ENCODE data around the gene PDE5A. TPM values are rescaled to one million over a fixed set of nuclear protein-coding genes. Genes with fewer than 3 reads are reported as not detected.

Gene PDE5A
- polyA plus RNA-seq, 1 of the 3 experiments (the other 2 are of a cell fraction): 6.4 TPM

DNA sequence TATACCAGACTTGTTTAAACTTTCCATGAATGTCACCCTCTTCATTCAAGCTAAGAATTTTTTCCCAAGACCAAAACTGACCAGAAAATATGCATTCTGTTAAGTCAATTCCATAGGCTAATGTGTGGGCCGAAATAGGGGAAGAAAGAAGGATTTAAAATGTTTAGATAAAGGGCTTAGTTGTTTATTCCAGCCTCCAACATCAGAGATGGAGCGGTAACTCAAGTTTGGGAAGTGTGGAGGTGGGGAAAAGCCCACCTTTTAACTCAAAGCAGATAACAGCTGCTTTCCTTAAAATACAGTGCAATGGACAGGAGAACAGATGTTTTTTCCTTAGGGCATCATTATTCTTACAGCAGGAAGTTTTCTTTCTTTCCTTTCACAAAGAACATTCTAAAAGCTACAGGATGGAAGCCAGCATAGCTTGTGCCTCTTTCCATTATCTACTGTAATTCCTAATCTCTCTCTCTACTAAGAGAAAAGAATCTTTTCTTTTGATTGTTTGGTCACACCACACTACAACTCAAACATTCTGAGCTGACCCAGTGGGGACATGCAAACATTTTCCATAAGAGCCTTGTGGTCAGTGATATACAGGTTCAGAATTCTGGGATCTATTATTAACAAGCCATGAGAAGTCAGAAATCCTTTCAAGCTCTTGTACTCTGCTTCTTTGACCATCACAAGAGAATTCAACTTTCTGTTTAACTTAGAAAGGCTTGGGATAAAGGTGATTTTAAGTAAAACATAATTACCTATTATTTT, 101.6 kb downstream of the PDE5A start:
- DNase-seq: no peak
- peak overlapping the region; percentile 71; the same call in 1 of the 2 replicates for H3K4me2 ChIP-seq
- no peak overlapping the region for H3K9ac ChIP-seq

More for the DNA sequence above, 101.6 kb downstream of the PDE5A start:
- peaks cover 3% of the 10 kb centered on the region; the same call in 1 of the 2 replicates for H3K79me2 ChIP-seq (ENCODE audit: insufficient read depth)
- H3F3A ChIP-seq (replicated peaks; ENCODE audit: insufficient read depth): peaks cover 40% of the 10 kb centered on the region
- 98% methylated on average over 2 of the region's 2 CpGs for WGBS (ENCODE audit: low lambda C conversion rate)
- H3K9me3 ChIP-seq: no peaks in the 10 kb centered on the region
- ChIA-PET POLR2A (no interaction called here), CTCF (interaction anchor here (0.7 to 1.6 kb wide), 3 partner anchors 21 to 102 kb away, joined by 4 to 6 read pairs (median 4); partner anchors contain the start of gene PDE5A)
- H4K20me1 ChIP-seq (ENCODE audit: insufficient read depth): no peaks in the 10 kb centered on the region
- H3K4me3 ChIP-seq (ENCODE audit: low read depth in 2 of 2, low read length in 1 of 2): no peak overlapping the region
- H3K36me3 ChIP-seq (replicated peaks in 1 of 2; ENCODE audit: control insufficient read depth in 1 of 2, insufficient read depth in 2 of 2, low read length in 1 of 2): peaks cover 7 to 15% of the 10 kb centered on the region in 2 experiments
- TF ChIP-seq ZBTB33 (IDR thresholded peaks at IDR 0.05; ENCODE audit: borderline replicate concordance, low read depth): no peak
- TF ChIP-seq MXI1 (IDR thresholded peaks at IDR 0.05; ENCODE audit: low read depth, low read length): no peak
- no peak for TF ChIP-seq GABPA (IDR thresholded peaks at IDR 0.05; ENCODE audit: low read depth)
- TF ChIP-seq EZH2phosphoT487 (IDR thresholded peaks at IDR 0.05; ENCODE audit: borderline replicate concordance, low read depth): no peak
- no peak for TF ChIP-seq MAX (IDR thresholded peaks at IDR 0.05; ENCODE audit: low read depth)
- no peak for TF ChIP-seq CHD2 (IDR thresholded peaks at IDR 0.05; ENCODE audit: low read length, partially characterized antibody)
- no peak for TF ChIP-seq SMC3 (IDR thresholded peaks at IDR 0.05; ENCODE audit: low read depth, low read length)
- peak; percentile 14; the same call in 1 of the 2 replicates for TF ChIP-seq PBX3 (IDR thresholded peaks at IDR 0.05)
- 0 out of 2 replicates have a peak, but pooled peaks have one; percentile 3 for TF ChIP-seq NFIC (IDR thresholded peaks at IDR 0.05; ENCODE audit: borderline replicate concordance)
- peak; percentile 40; the same call in 1 of the 2 replicates for TF ChIP-seq TCF12 (IDR thresholded peaks at IDR 0.05)
- TF ChIP-seq ELF1 (IDR thresholded peaks at IDR 0.05): no peak
- TF ChIP-seq YY1 (IDR thresholded peaks at IDR 0.05; ENCODE audit: low read depth): no peak
- TF ChIP-seq SIN3A (IDR thresholded peaks at IDR 0.05; ENCODE audit: borderline replicate concordance, low read depth, low read length): no peak
- no peak for TF ChIP-seq TAF1 (IDR thresholded peaks at IDR 0.05; ENCODE audit: borderline replicate concordance, low read depth, low read length)
- no peak for TF ChIP-seq RAD21 (IDR thresholded peaks at IDR 0.05; ENCODE audit: low read length)
- H3K27me3 ChIP-seq (ENCODE audit: insufficient read depth): no peaks in the 10 kb centered on the region
- 0 out of 2 replicates have a peak overlapping the region, but pooled peaks have one; percentile 33 for H2AFZ ChIP-seq (ENCODE audit: low read depth)
- H3K4me1 ChIP-seq (ENCODE audit: control insufficient read depth in 1 of 2, insufficient read depth in 2 of 2, low read depth in 1 of 2, low read length in 1 of 2): peaks cover 0 to 22% of the 10 kb centered on the region in 2 experiments
- peak overlapping the region; percentile 79 to 94; a peak in 3 of 4 replicates for H3K27ac ChIP-seq (ENCODE audit: low read depth in 2 of 2, low read length in 1 of 2)
- no peaks in the 10 kb centered on the region for H3K9me2 ChIP-seq

Measured in SK-N-SH (cell line).